ENCODE data around the gene PLPPR3. TPM values are rescaled to one million over a fixed set of nuclear protein-coding genes. Genes with fewer than 3 reads are reported as not detected.

The PLPPR3 gene
- total RNA-seq, 2 donors from 2014 or later: not detected

GRCh38 chr19:801861-802497 lies 19.8 kb downstream of the PLPPR3 start:
- Mint-ChIP-seq H3K4me3 (peak overlapping the region; percentile 93), H3K27me3 (no peaks in the 10 kb centered on the region), H3K9me3 (no peaks in the 10 kb centered on the region), H3K4me1 (peaks cover 19% of the 10 kb centered on the region), H3K36me3 (ENCODE audit: low read depth) (peaks cover 82% of the 10 kb centered on the region), H3K27ac (peak overlapping the region; percentile 73)
- ATAC-seq (replicated peaks): no peak

- Mint-ChIP-seq H3K9me3 (no peaks in the 10 kb centered on the region), H3K27ac (peak overlapping the region; percentile 73), H3K4me3 (peak overlapping the region; percentile 93), H3K36me3 (ENCODE audit: low read depth) (peaks cover 75% of the 10 kb centered on the region), H3K27me3 (no peaks in the 10 kb centered on the region), H3K4me1 (peaks cover 19% of the 10 kb centered on the region)
- ATAC-seq (replicated peaks): no peak
These were observed 20.5 kb downstream of the PLPPR3 start for GRCh38 chr19:801030-801860.

GRCh38 chr19:800360-801029 lies 21.3 kb downstream of the PLPPR3 start:
- ATAC-seq (replicated peaks): no peak
- no peaks in the 10 kb centered on the region for H3K27me3 Mint-ChIP-seq
- H3K4me1 Mint-ChIP-seq: peaks cover 19% of the 10 kb centered on the region
- H3K4me3 Mint-ChIP-seq: peak overlapping the region; percentile 93
- no peaks in the 10 kb centered on the region for H3K9me3 Mint-ChIP-seq
- peak overlapping the region; percentile 92 for H3K27ac Mint-ChIP-seq
- H3K36me3 Mint-ChIP-seq (ENCODE audit: low read depth): peaks cover 72% of the 10 kb centered on the region

- no peaks in the 10 kb centered on the region for H3K9me3 Mint-ChIP-seq
- peaks cover 19% of the 10 kb centered on the region for H3K4me1 Mint-ChIP-seq
- peak overlapping the region; percentile 93 for H3K4me3 Mint-ChIP-seq
- no peak for ATAC-seq (replicated peaks)
- peak overlapping the region; percentile 92 for H3K27ac Mint-ChIP-seq
- peaks cover 63% of the 10 kb centered on the region for H3K36me3 Mint-ChIP-seq (ENCODE audit: low read depth)
- H3K27me3 Mint-ChIP-seq: no peaks in the 10 kb centered on the region
These were observed 22.5 kb downstream of the PLPPR3 start for GRCh38 chr19:799076-799881.

- H3K27me3 Mint-ChIP-seq: no peaks in the 10 kb centered on the region
- no peak for ATAC-seq (replicated peaks)
- H3K4me1 Mint-ChIP-seq: peaks cover 19% of the 10 kb centered on the region
- H3K36me3 Mint-ChIP-seq (ENCODE audit: low read depth): peaks cover 56% of the 10 kb centered on the region
- peak overlapping the region; percentile 92 for H3K27ac Mint-ChIP-seq
- peak overlapping the region; percentile 93 for H3K4me3 Mint-ChIP-seq
- no peaks in the 10 kb centered on the region for H3K9me3 Mint-ChIP-seq
These were observed 23.2 kb downstream of the PLPPR3 start for GRCh38 chr19:798415-799075.

- Mint-ChIP-seq H3K4me1 (peaks cover 18% of the 10 kb centered on the region), H3K36me3 (ENCODE audit: low read depth) (peaks cover 48% of the 10 kb centered on the region), H3K4me3 (peak overlapping the region; percentile 93), H3K27me3 (no peaks in the 10 kb centered on the region), H3K27ac (peak overlapping the region; percentile 92), H3K9me3 (no peaks in the 10 kb centered on the region)
- ATAC-seq (replicated peaks): peak; percentile 35
These were observed 24.0 kb downstream of the PLPPR3 start for GRCh38 chr19:797528-798414.

GRCh38 chr19:796692-797527 lies 24.8 kb downstream of the PLPPR3 start, which contains the start of gene PTBP1:
Gene PTBP1 (plus strand): TSS chr19:797452. CDS start chr19:797498, 46 bp downstream.
- H3K27me3 Mint-ChIP-seq: no peaks in the 10 kb centered on the region
- peaks cover 40% of the 10 kb centered on the region for H3K36me3 Mint-ChIP-seq (ENCODE audit: low read depth)
- peak within 1 kb of the TSS; percentile 94 for H3K27ac Mint-ChIP-seq
- H3K9me3 Mint-ChIP-seq: no peaks in the 10 kb centered on the region
- H3K4me1 Mint-ChIP-seq: peaks cover 14% of the 10 kb centered on the region
- ATAC-seq (replicated peaks): peak; percentile 88
- H3K4me3 Mint-ChIP-seq: peak within 1 kb of the TSS; percentile 93

- H3K27ac Mint-ChIP-seq: no peak overlapping the region
- peak overlapping the region; percentile 92 for H3K4me3 Mint-ChIP-seq
These were observed 25.8 kb downstream of the PLPPR3 start for GRCh38 chr19:795691-796581.

GRCh38 chr19:795073-795611 lies 26.6 kb downstream of the PLPPR3 start:
- Mint-ChIP-seq H3K4me1 (peaks cover 8% of the 10 kb centered on the region), H3K27me3 (no peaks in the 10 kb centered on the region), H3K27ac (no peak overlapping the region), H3K9me3 (no peaks in the 10 kb centered on the region), H3K4me3 (no peak overlapping the region), H3K36me3 (ENCODE audit: low read depth) (peaks cover 22% of the 10 kb centered on the region)
- ATAC-seq (replicated peaks): no peak

More at GRCh38 chr19:795691-796581, 25.8 kb downstream of the PLPPR3 start:
- no peaks in the 10 kb centered on the region for H3K27me3 Mint-ChIP-seq
- H3K36me3 Mint-ChIP-seq (ENCODE audit: low read depth): peaks cover 30% of the 10 kb centered on the region
- no peaks in the 10 kb centered on the region for H3K9me3 Mint-ChIP-seq
- no peak for ATAC-seq (replicated peaks)
- peaks cover 14% of the 10 kb centered on the region for H3K4me1 Mint-ChIP-seq

- no peak for ATAC-seq (replicated peaks)
- Mint-ChIP-seq H3K27me3 (no peaks in the 10 kb centered on the region), H3K36me3 (ENCODE audit: low read depth) (peaks cover 9% of the 10 kb centered on the region), H3K27ac (no peak overlapping the region), H3K9me3 (no peaks in the 10 kb centered on the region), H3K4me1 (no peaks in the 10 kb centered on the region), H3K4me3 (no peak overlapping the region)
These were observed 27.9 kb downstream of the PLPPR3 start for GRCh38 chr19:793806-794205.

GRCh38 chr19:792306-792885 lies 29.4 kb downstream of the PLPPR3 start:
- Mint-ChIP-seq H3K4me1 (no peaks in the 10 kb centered on the region), H3K9me3 (no peaks in the 10 kb centered on the region), H3K27ac (no peak overlapping the region), H3K27me3 (no peaks in the 10 kb centered on the region), H3K36me3 (ENCODE audit: low read depth) (no peaks in the 10 kb centered on the region), H3K4me3 (no peak overlapping the region)
- no peak for ATAC-seq (replicated peaks)
